Right cardiac atrium (tissue), 5 donors: Measurements from ENCODE around the gene CLPX. TPM values are rescaled to one million over a fixed set of nuclear protein-coding genes. Genes with fewer than 3 reads are reported as not detected.
A peak's percentile ranks its signal among the peaks of the same experiment; 100 is the strongest.
"Not testable (repeated sequence)": the region's sequence is repeated elsewhere in the genome, so short reads cannot be mapped to it uniquely, and the experiment has no call there.

Experiments used
- ATAC-seq, 2 donors: fragments of 200-7000 bp; cut with Tn5 transposase; one replicate each; pipeline versions ENCODE4 v1.8.0 to v1.9.1; 2020; ENCODE audit warnings: moderate library complexity in 2 of 2, mild to moderate bottlenecking in 1 of 2
- DNase-seq, 3 donors: peaks; one replicate each; pipeline ENCODE4 v3.0.0-alpha.2; 2020
- H3K27ac ChIP-seq: one replicate; pipeline ENCODE4 v1.5.1; 2013; ENCODE audit warnings: mild to moderate bottlenecking, low read length, control low read depth, moderate library complexity
- H3K27me3 ChIP-seq: one replicate; pipeline ENCODE4 v1.6.1; 2013; ENCODE audit not compliant: control insufficient read depth, insufficient read depth
- H3K4me1 ChIP-seq: one replicate; pipeline ENCODE4 v1.6.1; 2013; ENCODE audit warnings: low read length; ENCODE audit not compliant: control insufficient read depth, insufficient read depth
- H3K4me3 ChIP-seq: one replicate; pipeline ENCODE4 v1.5.1; 2013; ENCODE audit warnings: low read length, control low read depth
- H3K9me3 ChIP-seq: one replicate; pipeline ENCODE4 v1.6.1; 2013; ENCODE audit warnings: low read length; ENCODE audit not compliant: control insufficient read depth
- WGBS: extraction: QIAGEN DNeasy Blood & Tissue Kit; methylation state at CpG from one replicate; pipeline ENCODE4 v1.1.7; 2013; 5-methylcytosine and 5-hydroxymethylcytosine counted together
- intact Hi-C, 4 donors: fragments of 100-400 bp; cut with DNase I; formaldehyde crosslinking; loops; one replicate each; pipeline versions ENCODE4 v1.11.0 to v1.14.0; 2022 to 2023
- polyA plus RNA-seq: library from polyadenylated mRNA; stranded (reverse); fragments of 200-250 nt; gene quantifications from one replicate; pipeline ENCODE4 v1.2.3, GENCODE V29; 2013
- total RNA-seq, 4 donors: library from RNA; stranded (reverse); fragmentation: NEBNext Ultra II Directional; extraction: Animal tissue kit (Norgen Biotek cat#: 25700); gene quantifications; one replicate each; pipeline ENCODE4 v1.2.1, GENCODE V29; 2021
- donor health status: healthy with polysubstance abuse.
- donor health status: DM: no; HTN: yes; CAD: no.
- donor health status: DM: no; HTN: no; CAD: no.
- donor health status: DM: no; HTN: yes; CAD: no; lungs with severe emphysema.
- donor health status: DM: yes; HTN: yes; CAD: no.

The CLPX gene
- total and polyA plus RNA-seq, 5 donors = 15.6 to 51.2 (median 48.6) TPM

- WGBS = 47% methylated on average over 75 of the region's 75 CpGs
- ATAC-seq = peak; percentile 18 to 21
Measured at GRCh38 chr15:65101891-65102708, 83.0 kb downstream of the CLPX start.

GRCh38 chr15:65101411-65101890 lies 83.7 kb downstream of the CLPX start:
- H3K27ac ChIP-seq = no peak overlapping the region
- H3K9me3 ChIP-seq = no peaks in the 10 kb centered on the region

More at GRCh38 chr15:65101891-65102708, 83.0 kb downstream of the CLPX start:
- Histone ChIP-seq H3K4me1 (no peaks in the 10 kb centered on the region), H3K9me3 (no peaks in the 10 kb centered on the region), H3K27me3 (no peaks in the 10 kb centered on the region), H3K4me3 (no peak overlapping the region), H3K27ac (no peak overlapping the region)
- intact Hi-C loops = loop anchor here in 3 of 4 donors (2.0 to 5.0 kb wide), 2 partner anchors 47 to 70 kb away; no protein-coding TSS in a partner anchor
- DNase-seq = no peak

GRCh38 chr15:65100442-65100841 lies 84.7 kb downstream of the CLPX start:
- 88% methylated on average over 7 of the region's 7 CpGs for WGBS
- DNase-seq (no peak), ATAC-seq (no peak)
- no peak overlapping the region for H3K4me3 ChIP-seq
- no peak overlapping the region for H3K27ac ChIP-seq
- H3K27me3 ChIP-seq = no peaks in the 10 kb centered on the region
- no peaks in the 10 kb centered on the region for H3K4me1 ChIP-seq
- no peaks in the 10 kb centered on the region for H3K9me3 ChIP-seq
- intact Hi-C loops = loop anchor here in 3 of 4 donors (2.0 to 5.0 kb wide), 2 partner anchors 46 to 68 kb away; no protein-coding TSS in a partner anchor

More at GRCh38 chr15:65101411-65101890, 83.7 kb downstream of the CLPX start:
- H3K4me3 ChIP-seq = no peak overlapping the region
- intact Hi-C loops = loop anchor here in 3 of 4 donors (2.0 to 5.0 kb wide), 2 partner anchors 47 to 69 kb away; no protein-coding TSS in a partner anchor
- 34% methylated on average over 9 of the region's 9 CpGs for WGBS
- H3K27me3 ChIP-seq = no peaks in the 10 kb centered on the region
- H3K4me1 ChIP-seq = no peaks in the 10 kb centered on the region
- ATAC-seq (peak; percentile 49 to 53), DNase-seq (peak; percentile 80 to 92 (median 87))

- not testable (repeated sequence) for H3K9me3 ChIP-seq, H3K27ac ChIP-seq, H3K27me3 ChIP-seq, H3K4me3 ChIP-seq, ATAC-seq, DNase-seq, H3K4me1 ChIP-seq
- 94% methylated on average over 10 of the region's 10 CpGs for WGBS
- intact Hi-C loops = loop anchor here (2.0 to 10.0 kb wide), 4 partner anchors 45 to 68 kb away; no protein-coding TSS in a partner anchor
Measured at GRCh38 chr15:65099801-65100200, 85.3 kb downstream of the CLPX start.

- 95% methylated on average over 5 of the region's 5 CpGs for WGBS
- H3K27ac ChIP-seq = no peak overlapping the region
- H3K4me3 ChIP-seq = no peak overlapping the region
- ATAC-seq (no peak), DNase-seq (no peak)
- H3K4me1 ChIP-seq = peaks cover 7% of the 10 kb centered on the region
- intact Hi-C loops = loop anchor here in 2 of 4 donors (5.0 to 10.0 kb wide), 2 partner anchors 47 to 65 kb away; no protein-coding TSS in a partner anchor
- no peaks in the 10 kb centered on the region for H3K27me3 ChIP-seq
- H3K9me3 ChIP-seq = no peaks in the 10 kb centered on the region
Measured at GRCh38 chr15:65099336-65099735, 85.8 kb downstream of the CLPX start.

Other genes starting within 250 kb of the CLPX start
- gene SPG21, start 195.4 kb downstream of the CLPX start, total RNA-seq = 10 to 100 TPM; 54.2 to 59.3 (median 56.0) TPM
- gene SPG21, start 195.4 kb downstream of the CLPX start, polyA plus RNA-seq = 49.8 TPM
- 10 to 100 TPM; 17.4 to 18.0 (median 17.7) TPM for gene MTFMT, start 155.7 kb downstream of the CLPX start, total RNA-seq
- 9.9 TPM for gene MTFMT, start 155.7 kb downstream of the CLPX start, polyA plus RNA-seq
- not detected for gene SLC51B, start 140.0 kb downstream of the CLPX start, total RNA-seq
- gene SLC51B, start 140.0 kb downstream of the CLPX start, polyA plus RNA-seq = not detected
- gene RASL12, start 117.4 kb downstream of the CLPX start, total RNA-seq = 10 to 100 TPM; 63.2 to 88.0 (median 70.0) TPM
- gene RASL12, start 117.4 kb downstream of the CLPX start, polyA plus RNA-seq = 68.8 TPM
- gene KBTBD13, start 108.6 kb downstream of the CLPX start, total RNA-seq = 1 to 10 TPM; 2.8 to 8.9 (median 5.3) TPM
- gene KBTBD13, start 108.6 kb downstream of the CLPX start, polyA plus RNA-seq = 6.9 TPM
- gene UBAP1L, start 70.1 kb downstream of the CLPX start, total RNA-seq = 1 to 10 TPM; 1.7 to 2.5 (median 1.8) TPM
- gene UBAP1L, start 70.1 kb downstream of the CLPX start, polyA plus RNA-seq = 1.4 TPM
- gene PDCD7, start 51.5 kb downstream of the CLPX start, total RNA-seq = 10 to 100 TPM; 13.3 to 20.9 (median 16.6) TPM
- gene PDCD7, start 51.5 kb downstream of the CLPX start, polyA plus RNA-seq = 13.0 TPM
- gene CILP, start 26.1 kb upstream of the CLPX start, total RNA-seq = 1 to 10 TPM; 2.3 to 9.9 (median 4.1) TPM
- 1.3 TPM for gene CILP, start 26.1 kb upstream of the CLPX start, polyA plus RNA-seq
- 1 to 10 TPM; 5.2 to 6.1 (median 5.5) TPM for gene PARP16, start 101.5 kb upstream of the CLPX start, total RNA-seq
- 4.3 TPM for gene PARP16, start 101.5 kb upstream of the CLPX start, polyA plus RNA-seq
- 10 to 100 TPM in 1 of 4 donors, not detected in 3; 12.5 TPM for gene RNU5A-1, start 110.7 kb upstream of the CLPX start, total RNA-seq
- not detected for gene RNU5A-1, start 110.7 kb upstream of the CLPX start, polyA plus RNA-seq
- 10 to 100 TPM; 16.9 to 71.0 (median 42.7) TPM for gene RNU5B-1, start 119.3 kb upstream of the CLPX start, total RNA-seq
- gene RNU5B-1, start 119.3 kb upstream of the CLPX start, polyA plus RNA-seq = not detected
- under 1 TPM in 2 of 4 donors, not detected in 2; 0.09 to 0.14 TPM for gene IGDCC3, start 192.7 kb upstream of the CLPX start, total RNA-seq
- gene IGDCC3, start 192.7 kb upstream of the CLPX start, polyA plus RNA-seq = 0.09 TPM
- 1 to 10 TPM; 1.6 to 5.3 (median 4.4) TPM for gene IGDCC4, start 237.6 kb upstream of the CLPX start, total RNA-seq
- gene IGDCC4, start 237.6 kb upstream of the CLPX start, polyA plus RNA-seq = 2.2 TPM